ENCODE measurements around the gene PICK1. TPM values are rescaled to one million over a fixed set of nuclear protein-coding genes. Genes with fewer than 3 reads are reported as not detected.

Gene PICK1
- total and polyA plus RNA-seq, 2 of the 13 experiments (the other 11 are each of a cell fraction or from before 2014, with no cell fraction given): 19.3 to 25.3 TPM

GRCh38 chr22:38110863-38111852 is 54.0 kb downstream of the PICK1 start (continued):
- TF ChIP-seq BCL6 (CRISPR knock-in tag; IDR thresholded peaks at IDR 0.05) (no peak), AGO2 (optimal IDR thresholded peaks at IDR 0.05; ENCODE audit: low read depth, low read length) (peak; percentile 1), POLR2A (IDR thresholded peaks at IDR 0.05; ENCODE audit: insufficient read depth in 1 of 2, low read depth in 2 of 2, low read length in 2 of 2) (0 out of 4 replicates have a peak, but pooled peaks of 1 of the 2 experiments have one; percentile 19), JUNB (CRISPR knock-in tag; IDR thresholded peaks at IDR 0.05; ENCODE audit: borderline replicate concordance) (no peak), KDM2A (CRISPR knock-in tag; IDR thresholded peaks at IDR 0.05; ENCODE audit: borderline replicate concordance, low read depth) (peak; percentile 35; the same call in 1 of the 2 replicates), KLF12 (CRISPR knock-in tag; IDR thresholded peaks at IDR 0.05; ENCODE audit: borderline replicate concordance) (0 out of 2 replicates have a peak, but pooled peaks have one; percentile 49), ZNF225 (CRISPR knock-in tag; IDR thresholded peaks at IDR 0.05) (no peak), ZNF619 (CRISPR knock-in tag; IDR thresholded peaks at IDR 0.05) (no peak), KAT7 (CRISPR knock-in tag; IDR thresholded peaks at IDR 0.05; ENCODE audit: borderline replicate concordance) (no peak), MIER2 (CRISPR knock-in tag; IDR thresholded peaks at IDR 0.05) (no peak), ZNF549 (CRISPR knock-in tag; IDR thresholded peaks at IDR 0.05) (no peak), ZSCAN12 (CRISPR knock-in tag; IDR thresholded peaks at IDR 0.05) (no peak), PHF20 (CRISPR knock-in tag; IDR thresholded peaks at IDR 0.05) (no peak; the same call in 1 of the 2 replicates), BRCA1 (CRISPR knock-in tag; IDR thresholded peaks at IDR 0.05) (no peak)
- TF ChIP-seq, protein P1, sequence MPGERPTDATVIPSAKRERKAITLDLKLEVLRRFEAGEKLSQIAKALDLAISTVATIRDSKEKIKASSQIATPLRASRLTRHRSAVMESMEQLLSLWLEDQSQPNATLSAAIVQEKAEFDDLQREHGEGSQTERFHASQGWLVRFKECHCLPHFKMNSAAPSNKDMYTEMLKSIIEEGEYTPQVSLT (CRISPR knock-in tag; IDR thresholded peaks at IDR 0.05; ENCODE audit: borderline replicate concordance, low read depth): no peak
- TF ChIP-seq, protein P2, sequence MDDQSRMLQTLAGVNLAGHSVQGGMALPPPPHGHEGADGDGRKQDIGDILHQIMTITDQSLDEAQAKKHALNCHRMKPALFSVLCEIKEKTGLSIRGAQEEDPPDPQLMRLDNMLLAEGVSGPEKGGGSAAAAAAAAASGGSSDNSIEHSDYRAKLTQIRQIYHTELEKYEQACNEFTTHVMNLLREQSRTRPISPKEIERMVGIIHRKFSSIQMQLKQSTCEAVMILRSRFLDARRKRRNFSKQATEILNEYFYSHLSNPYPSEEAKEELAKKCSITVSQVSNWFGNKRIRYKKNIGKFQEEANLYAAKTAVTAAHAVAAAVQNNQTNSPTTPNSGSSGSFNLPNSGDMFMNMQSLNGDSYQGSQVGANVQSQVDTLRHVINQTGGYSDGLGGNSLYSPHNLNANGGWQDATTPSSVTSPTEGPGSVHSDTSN (CRISPR knock-in tag; IDR thresholded peaks at IDR 0.05; ENCODE audit: borderline replicate concordance): no peak
- TF ChIP-seq, protein P3, sequence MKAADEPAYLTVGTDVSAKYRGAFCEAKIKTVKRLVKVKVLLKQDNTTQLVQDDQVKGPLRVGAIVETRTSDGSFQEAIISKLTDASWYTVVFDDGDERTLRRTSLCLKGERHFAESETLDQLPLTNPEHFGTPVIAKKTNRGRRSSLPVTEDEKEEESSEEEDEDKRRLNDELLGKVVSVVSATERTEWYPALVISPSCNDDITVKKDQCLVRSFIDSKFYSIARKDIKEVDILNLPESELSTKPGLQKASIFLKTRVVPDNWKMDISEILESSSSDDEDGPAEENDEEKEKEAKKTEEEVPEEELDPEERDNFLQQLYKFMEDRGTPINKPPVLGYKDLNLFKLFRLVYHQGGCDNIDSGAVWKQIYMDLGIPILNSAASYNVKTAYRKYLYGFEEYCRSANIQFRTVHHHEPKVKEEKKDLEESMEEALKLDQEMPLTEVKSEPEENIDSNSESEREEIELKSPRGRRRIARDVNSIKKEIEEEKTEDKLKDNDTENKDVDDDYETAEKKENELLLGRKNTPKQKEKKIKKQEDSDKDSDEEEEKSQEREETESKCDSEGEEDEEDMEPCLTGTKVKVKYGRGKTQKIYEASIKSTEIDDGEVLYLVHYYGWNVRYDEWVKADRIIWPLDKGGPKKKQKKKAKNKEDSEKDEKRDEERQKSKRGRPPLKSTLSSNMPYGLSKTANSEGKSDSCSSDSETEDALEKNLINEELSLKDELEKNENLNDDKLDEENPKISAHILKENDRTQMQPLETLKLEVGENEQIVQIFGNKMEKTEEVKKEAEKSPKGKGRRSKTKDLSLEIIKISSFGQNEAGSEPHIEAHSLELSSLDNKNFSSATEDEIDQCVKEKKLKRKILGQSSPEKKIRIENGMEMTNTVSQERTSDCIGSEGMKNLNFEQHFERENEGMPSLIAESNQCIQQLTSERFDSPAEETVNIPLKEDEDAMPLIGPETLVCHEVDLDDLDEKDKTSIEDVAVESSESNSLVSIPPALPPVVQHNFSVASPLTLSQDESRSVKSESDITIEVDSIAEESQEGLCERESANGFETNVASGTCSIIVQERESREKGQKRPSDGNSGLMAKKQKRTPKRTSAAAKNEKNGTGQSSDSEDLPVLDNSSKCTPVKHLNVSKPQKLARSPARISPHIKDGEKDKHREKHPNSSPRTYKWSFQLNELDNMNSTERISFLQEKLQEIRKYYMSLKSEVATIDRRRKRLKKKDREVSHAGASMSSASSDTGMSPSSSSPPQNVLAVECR (CRISPR knock-in tag; IDR thresholded peaks at IDR 0.05; ENCODE audit: borderline replicate concordance): peak; percentile 72
- TF ChIP-seq, protein P4, sequence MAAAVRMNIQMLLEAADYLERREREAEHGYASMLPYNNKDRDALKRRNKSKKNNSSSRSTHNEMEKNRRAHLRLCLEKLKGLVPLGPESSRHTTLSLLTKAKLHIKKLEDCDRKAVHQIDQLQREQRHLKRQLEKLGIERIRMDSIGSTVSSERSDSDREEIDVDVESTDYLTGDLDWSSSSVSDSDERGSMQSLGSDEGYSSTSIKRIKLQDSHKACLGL (CRISPR knock-in tag; IDR thresholded peaks at IDR 0.05): peak; percentile 59; the same call in 1 of the 2 replicates
- TF ChIP-seq, protein P5, sequence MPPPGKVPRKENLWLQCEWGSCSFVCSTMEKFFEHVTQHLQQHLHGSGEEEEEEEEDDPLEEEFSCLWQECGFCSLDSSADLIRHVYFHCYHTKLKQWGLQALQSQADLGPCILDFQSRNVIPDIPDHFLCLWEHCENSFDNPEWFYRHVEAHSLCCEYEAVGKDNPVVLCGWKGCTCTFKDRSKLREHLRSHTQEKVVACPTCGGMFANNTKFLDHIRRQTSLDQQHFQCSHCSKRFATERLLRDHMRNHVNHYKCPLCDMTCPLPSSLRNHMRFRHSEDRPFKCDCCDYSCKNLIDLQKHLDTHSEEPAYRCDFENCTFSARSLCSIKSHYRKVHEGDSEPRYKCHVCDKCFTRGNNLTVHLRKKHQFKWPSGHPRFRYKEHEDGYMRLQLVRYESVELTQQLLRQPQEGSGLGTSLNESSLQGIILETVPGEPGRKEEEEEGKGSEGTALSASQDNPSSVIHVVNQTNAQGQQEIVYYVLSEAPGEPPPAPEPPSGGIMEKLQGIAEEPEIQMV (CRISPR knock-in tag; IDR thresholded peaks at IDR 0.05; ENCODE audit: low read depth): no peak
- TF ChIP-seq, protein P6, sequence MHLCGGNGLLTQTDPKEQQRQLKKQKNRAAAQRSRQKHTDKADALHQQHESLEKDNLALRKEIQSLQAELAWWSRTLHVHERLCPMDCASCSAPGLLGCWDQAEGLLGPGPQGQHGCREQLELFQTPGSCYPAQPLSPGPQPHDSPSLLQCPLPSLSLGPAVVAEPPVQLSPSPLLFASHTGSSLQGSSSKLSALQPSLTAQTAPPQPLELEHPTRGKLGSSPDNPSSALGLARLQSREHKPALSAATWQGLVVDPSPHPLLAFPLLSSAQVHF (CRISPR knock-in tag; IDR thresholded peaks at IDR 0.05): no peak

Measured in HepG2 (cell line).